NCI-H1092 treated with DMSO at 0.1 percent for 48 hours (cell line): Measurements from ENCODE around the gene BACE2.

Source experiments
- DNase-seq: peaks from one replicate; lab custom pipeline; 2025; lab: John Stamatoyannopoulos, UW

The BACE2 gene

DNA sequence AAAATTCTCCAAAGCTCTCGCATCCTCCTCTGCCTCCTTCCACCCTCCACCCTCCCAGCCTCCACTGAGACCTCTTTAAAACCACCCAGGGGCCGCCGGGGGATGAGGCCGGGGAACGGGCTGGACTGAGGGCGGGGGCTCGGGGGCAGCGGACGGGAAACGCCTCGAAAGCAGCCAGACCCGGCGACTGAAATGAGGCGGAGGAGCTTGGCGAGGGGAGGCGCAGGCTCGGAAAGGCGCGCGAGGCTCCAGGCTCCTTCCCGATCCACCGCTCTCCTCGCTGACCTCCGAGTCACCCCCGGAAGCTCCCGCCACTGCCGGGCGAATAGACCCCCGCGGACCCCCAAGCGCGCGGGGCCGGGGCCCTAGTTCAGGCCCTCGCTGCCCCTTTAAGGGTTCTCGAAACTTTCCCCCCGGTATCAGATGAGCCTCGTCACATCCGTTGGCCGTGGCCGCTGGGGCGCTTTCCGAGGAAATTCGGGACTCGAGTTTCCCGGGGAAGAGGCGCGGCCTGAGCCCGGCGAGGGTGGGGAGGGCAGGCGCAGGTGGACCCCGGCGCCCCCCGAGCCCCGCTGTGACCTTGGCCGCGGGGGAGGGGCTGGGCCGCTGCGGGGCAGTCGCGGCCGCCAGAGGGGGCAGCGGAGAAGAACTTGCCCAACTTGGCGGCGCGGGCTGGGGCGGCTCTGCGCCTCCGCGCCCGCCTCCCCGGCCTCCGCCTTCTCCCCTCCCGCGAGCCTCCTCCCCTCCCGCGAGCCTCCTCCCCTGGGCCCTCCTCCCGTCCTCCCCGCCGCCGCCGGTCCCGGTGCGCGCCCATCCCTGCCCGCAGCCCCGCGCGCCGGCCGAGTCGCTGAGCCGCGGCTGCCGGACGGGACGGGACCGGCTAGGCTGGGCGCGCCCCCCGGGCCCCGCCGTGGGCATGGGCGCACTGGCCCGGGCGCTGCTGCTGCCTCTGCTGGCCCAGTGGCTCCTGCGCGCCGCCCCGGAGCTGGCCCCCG is at the start of gene BACE2:
BACE2 (plus strand) TSS at position 813 of the 995 bp plus-strand sequence; CDS start at position 917, 104 bp downstream.
- DNase-seq = peak; percentile 51

DNA sequence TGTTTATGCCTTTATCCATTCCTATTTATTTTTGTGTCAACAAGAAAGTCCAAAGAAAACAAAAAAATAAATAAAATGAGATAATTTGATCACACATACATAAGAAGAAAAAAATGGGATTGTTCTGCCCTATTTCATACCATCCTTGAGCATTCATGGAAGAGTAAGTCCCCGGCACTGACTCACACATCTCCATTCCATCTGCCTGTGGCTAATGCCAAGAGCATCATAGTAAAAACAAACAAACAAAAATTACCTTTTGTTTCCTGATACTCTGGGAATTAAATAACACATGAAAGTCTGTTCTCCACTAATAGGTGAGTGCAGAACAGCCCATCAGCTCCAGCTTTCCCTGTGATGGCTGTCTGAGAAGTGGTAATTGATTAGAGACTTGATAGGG is 48.1 kb upstream of the BACE2 start:
- no peak for DNase-seq

DNA sequence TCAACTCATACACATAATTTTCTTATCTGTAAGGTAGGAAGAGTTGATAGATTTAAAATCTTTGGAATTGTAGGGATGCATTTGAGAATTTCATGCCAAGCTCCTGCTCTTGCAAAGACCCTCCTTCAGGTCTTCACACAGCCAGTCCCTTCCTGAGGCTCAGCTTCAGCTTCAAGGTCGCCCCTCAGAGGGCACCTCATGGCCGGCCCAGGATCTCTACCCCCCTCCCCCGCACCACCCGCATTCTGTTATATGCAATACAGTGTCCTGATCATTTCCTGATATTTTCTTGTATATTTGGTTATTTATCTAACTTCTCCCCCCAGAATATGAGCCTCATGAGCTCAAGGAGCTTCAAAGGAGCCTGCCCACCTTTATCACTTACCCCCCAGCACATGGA is 47.0 kb upstream of the BACE2 start:
- DNase-seq = no peak

GRCh38 chr21:41121785-41122415 is 46.1 kb upstream of the BACE2 start:
- peak; percentile 79 for DNase-seq

GRCh38 chr21:41124641-41125201 is 43.2 kb upstream of the BACE2 start:
- no peak for DNase-seq

- no peak for DNase-seq
These were observed 39.0 kb upstream of the BACE2 start for GRCh38 chr21:41128981-41129380.

- DNase-seq = no peak
These were observed 37.1 kb upstream of the BACE2 start for GRCh38 chr21:41130883-41131282.

- peak; percentile 46 for DNase-seq
These were observed 34.0 kb upstream of the BACE2 start for GRCh38 chr21:41133874-41134522.

- DNase-seq = no peak
These were observed 32.2 kb upstream of the BACE2 start for GRCh38 chr21:41135746-41136145.

DNA sequence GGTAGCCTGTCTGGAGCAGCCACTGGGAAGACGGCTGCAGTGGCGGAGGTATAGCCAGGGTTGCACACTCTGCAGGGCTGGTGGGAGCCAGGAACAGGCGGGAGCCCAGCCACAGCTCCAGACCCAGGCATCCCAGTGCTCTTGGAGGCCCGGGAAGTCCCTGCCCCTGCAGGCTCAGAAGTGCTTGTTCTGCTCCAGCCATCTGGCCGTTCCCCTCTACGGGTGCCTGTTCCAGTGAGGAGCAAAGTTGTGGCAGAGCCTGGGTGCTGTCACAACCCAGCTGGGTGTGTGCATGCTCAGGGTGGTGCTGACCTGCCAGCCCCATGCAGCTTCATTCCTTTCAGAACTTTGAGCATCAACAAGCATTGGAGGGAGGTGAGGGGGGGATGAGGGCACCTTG is 31.7 kb upstream of the BACE2 start:
- DNase-seq = no peak

- no peak for DNase-seq
These were observed 30.6 kb upstream of the BACE2 start for GRCh38 chr21:41137401-41137800.

GRCh38 chr21:41137889-41138288 is 30.1 kb upstream of the BACE2 start:
- no peak for DNase-seq

DNA sequence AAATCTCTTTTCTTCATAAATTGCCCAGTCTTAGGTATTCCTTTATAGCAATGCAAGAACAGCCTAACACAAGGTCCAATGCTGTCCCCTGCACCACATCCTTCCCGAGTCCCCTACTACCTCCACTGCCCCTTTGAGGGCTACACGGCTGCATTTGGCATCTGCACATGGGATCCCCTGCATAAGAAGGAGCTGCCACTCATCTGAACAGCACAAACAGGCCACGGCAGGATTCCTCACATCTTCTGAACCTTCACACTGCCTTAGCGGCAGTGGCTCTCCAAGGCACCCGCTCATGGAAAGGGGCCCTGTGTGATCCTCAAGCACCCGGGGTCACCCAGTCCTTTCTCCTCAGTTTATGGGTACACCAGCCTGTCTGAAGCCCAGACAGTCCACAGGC is 29.2 kb upstream of the BACE2 start:
- no peak for DNase-seq

DNA sequence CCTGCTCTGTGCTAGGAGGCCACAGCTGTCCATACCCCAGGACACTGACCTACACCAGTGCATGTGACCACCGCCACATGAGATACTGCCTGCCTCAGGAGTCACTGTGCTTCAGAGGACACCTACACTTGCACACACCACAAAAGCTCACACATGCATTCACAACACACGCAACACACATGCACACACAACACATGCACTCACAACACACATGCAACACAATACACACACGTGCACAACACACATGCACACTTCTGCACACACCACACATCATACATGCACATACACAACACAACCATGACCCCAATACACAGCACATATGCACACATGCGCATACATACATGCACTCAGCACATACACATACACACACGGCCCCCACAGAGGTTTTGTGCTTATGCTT is 28.7 kb upstream of the BACE2 start:
- DNase-seq = no peak

- no peak for DNase-seq
These were observed 28.0 kb upstream of the BACE2 start for GRCh38 chr21:41139951-41140350.

DNA sequence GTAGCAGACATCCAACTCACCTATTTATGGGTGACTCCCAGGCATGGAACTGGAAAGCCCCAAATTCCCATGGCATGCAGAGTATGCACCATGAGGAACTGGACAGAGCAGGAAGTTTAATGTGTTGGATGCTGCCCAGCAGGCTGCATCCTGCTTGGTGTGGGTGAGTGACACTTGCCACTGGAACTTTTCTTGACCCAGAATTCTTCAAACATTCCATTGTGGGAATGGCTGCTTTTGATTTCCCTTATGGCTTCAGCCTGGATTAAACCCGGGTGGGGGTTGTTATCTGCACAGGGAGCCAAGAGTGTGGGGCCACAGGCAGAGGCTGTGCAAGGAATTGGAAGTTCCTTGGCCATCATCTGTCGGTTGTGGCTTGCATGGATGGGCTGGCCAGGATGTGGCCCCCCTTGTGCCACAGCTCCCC is 26.9 kb upstream of the BACE2 start:
- DNase-seq = no peak

- peak; percentile 50 for DNase-seq
These were observed 25.7 kb upstream of the BACE2 start for GRCh38 chr21:41142051-41142795.

DNA sequence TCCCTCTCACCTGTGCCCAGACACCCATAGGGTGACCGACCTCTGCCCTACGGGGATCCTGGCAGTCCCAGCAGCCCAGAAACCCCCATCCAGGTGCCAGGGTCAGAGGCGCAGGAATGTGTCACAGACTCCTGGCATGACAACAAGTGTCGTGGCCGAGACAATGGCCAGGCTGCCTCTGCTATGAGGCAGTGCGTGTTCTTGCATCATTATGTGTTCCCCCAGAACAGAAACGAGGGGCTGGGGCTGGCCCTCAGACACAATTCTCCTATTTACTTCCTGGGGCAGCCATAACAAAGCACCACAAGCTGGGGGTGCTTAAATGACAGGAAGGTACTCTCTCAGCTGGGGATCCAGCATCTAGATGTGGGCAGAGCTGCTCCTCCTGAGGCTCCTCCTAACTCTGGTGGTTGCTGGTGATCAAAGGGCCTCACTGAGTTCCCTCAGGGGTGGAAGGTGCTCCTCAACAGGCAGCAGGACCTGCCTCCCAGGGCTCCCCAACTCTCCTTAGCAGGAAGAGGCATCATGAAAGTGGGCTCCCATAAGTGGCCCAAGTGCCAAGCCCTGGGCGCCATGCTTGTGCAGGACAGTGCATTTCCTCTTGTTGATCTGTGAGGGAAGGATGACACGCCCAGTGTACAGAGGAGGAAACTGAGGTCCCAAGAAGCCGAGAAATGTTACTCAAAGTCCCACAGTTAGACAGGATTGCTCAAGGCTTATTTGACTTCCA is 24.2 kb upstream of the BACE2 start:
- DNase-seq = no peak

GRCh38 chr21:41147096-41147978 is 20.6 kb upstream of the BACE2 start:
- DNase-seq = peak; percentile 68

GRCh38 chr21:41147979-41148355 is 20.0 kb upstream of the BACE2 start:
- no peak for DNase-seq
